K562 (cell line): Measurements from ENCODE around the gene PNPLA7. TPM values are rescaled to one million over a fixed set of nuclear protein-coding genes. Genes with fewer than 3 reads are reported as not detected.
A peak's percentile ranks its signal among the peaks of the same experiment; 100 is the strongest.

ENCODE experiments used
- BDP1 ChIP-seq: IDR thresholded peaks from 3 replicates; pipeline ENCODE4 v1.6.1; 2011; ENCODE audit not compliant: insufficient read length, insufficient read depth
- CCNT2 ChIP-seq: IDR thresholded peaks from 2 replicates; pipeline ENCODE4 v1.6.1; 2011; ENCODE audit warnings: borderline replicate concordance, low read depth, mild to moderate bottlenecking, moderate library complexity, mixed read lengths, low read length; ENCODE audit not compliant: insufficient read length; ENCODE audit errors: extremely low read depth
- CHCHD3 ChIP-seq: fragments of 250-450 bp; sonication (Bioruptor Pico); IDR thresholded peaks from 2 replicates; pipeline ENCODE4 v2.1.2; 2022; ENCODE audit warnings: mild to moderate bottlenecking
- CTBP1 ChIP-seq: fragments of 450-650 bp; IDR thresholded peaks from 2 replicates; pipeline ENCODE4 v1.6.1; 2016; ENCODE audit warnings: borderline replicate concordance
- DNMT1 ChIP-seq: fragments of 450-650 bp; IDR thresholded peaks from 2 replicates; pipeline ENCODE4 v1.6.1; 2016; ENCODE audit warnings: antibody characterized with exemption, mild to moderate bottlenecking
- EP400 ChIP-seq: fragments of 450-650 bp; IDR thresholded peaks from 2 replicates; pipeline ENCODE4 v1.6.1; 2017; ENCODE audit warnings: antibody characterized with exemption, mild to moderate bottlenecking, moderate library complexity
- FOXK2 ChIP-seq, 2 experiments: fragments of 450-650 bp; IDR thresholded peaks in 1 of 2; conservative IDR thresholded peaks in 1 of 2; 2 replicates each; pipeline ENCODE4 v1.6.1; 2016; ENCODE audit warnings: low read depth in 2 of 2, mild to moderate bottlenecking in 1 of 2
- GABPB2 ChIP-seq: fragments of 250-450 bp; sonication (Bioruptor Pico); conservative IDR thresholded peaks from 2 replicates; pipeline ENCODE4 v1.5.1; 2021; ENCODE audit warnings: mild to moderate bottlenecking
- MNT ChIP-seq, 2 experiments: fragments of 450-650 bp; conservative IDR thresholded peaks; 2 replicates each; pipeline ENCODE4 v1.6.1; 2017; ENCODE audit warnings: mild to moderate bottlenecking in 2 of 2, moderate library complexity in 2 of 2
- NFIC ChIP-seq: fragments of 450-650 bp; IDR thresholded peaks from 2 replicates; pipeline ENCODE4 v1.6.1; 2017; ENCODE audit warnings: mild to moderate bottlenecking, inconsistent platforms
- NFRKB ChIP-seq: fragments of 450-650 bp; IDR thresholded peaks from 2 replicates; pipeline ENCODE4 v1.6.1; 2016; ENCODE audit warnings: low read depth
- PBX2 ChIP-seq, 2 experiments: IDR thresholded peaks in 1 of 2; conservative IDR thresholded peaks in 1 of 2; 2 replicates each; pipeline ENCODE4 v1.6.1; 2016; ENCODE audit warnings: low read depth in 2 of 2, mild to moderate bottlenecking in 1 of 2, missing compliant biosample characterization in 1 of 2, missing genetic modification characterization in 1 of 2, moderate library complexity in 1 of 2
- PCBP2 ChIP-seq: fragments of 200-400 bp; formaldehyde crosslinking; IDR thresholded peaks from 2 replicates; pipeline ENCODE4 v1.6.1; 2018; ENCODE audit warnings: low read length, low read depth, mild to moderate bottlenecking, moderate library complexity; ENCODE audit not compliant: poor library complexity, severe bottlenecking
- POLR2G ChIP-seq: fragments of 200-400 bp; formaldehyde crosslinking; IDR thresholded peaks from 2 replicates; pipeline ENCODE4 v1.6.1; 2017; ENCODE audit warnings: low read depth, mild to moderate bottlenecking, antibody characterized with exemption, low read length, moderate library complexity
- ZNF764 ChIP-seq: fragments of 250-450 bp; sonication (Bioruptor Pico); IDR thresholded peaks from 2 replicates; pipeline ENCODE4 v1.4.0; 2020; ENCODE audit warnings: low read depth, mild to moderate bottlenecking, moderate library complexity
- polyA plus RNA-seq, 8 experiments: library from polyadenylated mRNA; depleted of rRNA in 4 of 8; stranded (reverse) in 5 of 8; unstranded in 3 of 8; fragments of >200 nt; fragmentation: Nextera tagmentation in 2 of 8; fragmentation: Illumina TruSeq in 1 of 8; extraction: Ambion mirVana in 2 of 8; extraction: Trizol in 1 of 8; gene quantifications; 2 replicates each; pipeline versions ENCODE4 v1.2.1 to v1.2.3, GENCODE V29; 2011 to 2014; ENCODE audit warnings: inconsistent platforms in 1 of 8, missing spikeins in 1 of 8
- total RNA-seq, 7 experiments: library from RNA; depleted of rRNA in 6 of 7; stranded (reverse); fragments of >200 nt in 6 of 7; fragmentation: Illumina TruSeq in 2 of 7; extraction: Trizol in 2 of 7; gene quantifications; 2 replicates each; pipeline versions ENCODE4 v1.2.1 to v1.2.3, GENCODE V29; 2011 to 2021; ENCODE audit warnings: low replicate concordance in 1 of 7
- TF ChIP-seq, protein P1 (sequence below): fragments of 250-450 bp; sonication (Bioruptor Pico); IDR thresholded peaks from 2 replicates; pipeline ENCODE4 v1.4.0; 2020; ENCODE audit warnings: mild to moderate bottlenecking, moderate library complexity
- TF ChIP-seq, protein P2 (sequence below): fragments of 450-650 bp; formaldehyde crosslinking; IDR thresholded peaks from 2 replicates; pipeline ENCODE4 v1.4.0; 2022; ENCODE audit warnings: missing genetic modification characterization
- TF ChIP-seq, protein P3 (sequence below): fragments of 450-650 bp; IDR thresholded peaks from 2 replicates; pipeline ENCODE4 v1.6.1; 2016; ENCODE audit warnings: low read depth, mild to moderate bottlenecking, moderate library complexity
- TF ChIP-seq, protein P4 (sequence below): fragments of 450-650 bp; formaldehyde crosslinking; IDR thresholded peaks from 2 replicates; pipeline ENCODE4 v1.4.0; 2020; ENCODE audit warnings: mild to moderate bottlenecking, mixed read lengths

Gene PNPLA7
- total and polyA plus RNA-seq, 9 of the 15 experiments (the other 6 are each of a cell fraction or from before 2014, with no cell fraction given): 0.01 to 0.85 (median 0.19) TPM; not detected in 1

DNA sequence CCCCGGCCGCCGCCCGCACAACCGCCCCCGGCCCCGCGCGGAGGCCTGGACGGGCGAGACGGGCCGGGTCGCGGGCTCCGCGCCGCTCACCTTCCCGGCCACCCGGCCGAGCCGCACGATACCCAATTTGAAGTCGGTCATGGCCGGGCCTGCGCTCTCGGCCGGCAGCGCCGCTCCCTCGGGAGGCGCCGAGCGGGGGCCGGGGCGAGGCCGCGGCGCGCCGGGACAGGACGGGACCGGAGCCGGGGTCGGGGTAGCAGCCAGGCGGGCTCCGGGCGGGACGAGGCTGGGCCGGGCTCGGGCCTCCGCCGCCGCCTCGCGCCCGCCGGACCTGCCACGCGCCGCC is 39.9 kb upstream of the PNPLA7 start (continued):
- TF ChIP-seq POLR2G: peak; percentile 11; the same call in 1 of the 2 replicates
- TF ChIP-seq, protein P1, sequence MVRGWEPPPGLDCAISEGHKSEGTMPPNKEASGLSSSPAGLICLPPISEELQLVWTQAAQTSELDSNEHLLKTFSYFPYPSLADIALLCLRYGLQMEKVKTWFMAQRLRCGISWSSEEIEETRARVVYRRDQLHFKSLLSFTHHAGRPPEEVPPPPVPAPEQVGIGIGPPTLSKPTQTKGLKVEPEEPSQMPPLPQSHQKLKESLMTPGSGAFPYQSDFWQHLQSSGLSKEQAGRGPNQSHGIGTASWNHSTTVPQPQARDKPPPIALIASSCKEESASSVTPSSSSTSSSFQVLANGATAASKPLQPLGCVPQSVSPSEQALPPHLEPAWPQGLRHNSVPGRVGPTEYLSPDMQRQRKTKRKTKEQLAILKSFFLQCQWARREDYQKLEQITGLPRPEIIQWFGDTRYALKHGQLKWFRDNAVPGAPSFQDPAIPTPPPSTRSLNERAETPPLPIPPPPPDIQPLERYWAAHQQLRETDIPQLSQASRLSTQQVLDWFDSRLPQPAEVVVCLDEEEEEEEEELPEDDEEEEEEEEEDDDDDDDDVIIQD: no peak
- TF ChIP-seq CHCHD3 (CRISPR knock-in tag): no peak
- TF ChIP-seq, protein P2, sequence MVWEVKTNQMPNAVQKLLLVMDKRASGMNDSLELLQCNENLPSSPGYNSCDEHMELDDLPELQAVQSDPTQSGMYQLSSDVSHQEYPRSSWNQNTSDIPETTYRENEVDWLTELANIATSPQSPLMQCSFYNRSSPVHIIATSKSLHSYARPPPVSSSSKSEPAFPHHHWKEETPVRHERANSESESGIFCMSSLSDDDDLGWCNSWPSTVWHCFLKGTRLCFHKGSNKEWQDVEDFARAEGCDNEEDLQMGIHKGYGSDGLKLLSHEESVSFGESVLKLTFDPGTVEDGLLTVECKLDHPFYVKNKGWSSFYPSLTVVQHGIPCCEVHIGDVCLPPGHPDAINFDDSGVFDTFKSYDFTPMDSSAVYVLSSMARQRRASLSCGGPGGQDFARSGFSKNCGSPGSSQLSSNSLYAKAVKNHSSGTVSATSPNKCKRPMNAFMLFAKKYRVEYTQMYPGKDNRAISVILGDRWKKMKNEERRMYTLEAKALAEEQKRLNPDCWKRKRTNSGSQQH (CRISPR knock-in tag): no peak
- no peak for TF ChIP-seq ZNF764 (CRISPR knock-in tag)
- TF ChIP-seq, protein P3, sequence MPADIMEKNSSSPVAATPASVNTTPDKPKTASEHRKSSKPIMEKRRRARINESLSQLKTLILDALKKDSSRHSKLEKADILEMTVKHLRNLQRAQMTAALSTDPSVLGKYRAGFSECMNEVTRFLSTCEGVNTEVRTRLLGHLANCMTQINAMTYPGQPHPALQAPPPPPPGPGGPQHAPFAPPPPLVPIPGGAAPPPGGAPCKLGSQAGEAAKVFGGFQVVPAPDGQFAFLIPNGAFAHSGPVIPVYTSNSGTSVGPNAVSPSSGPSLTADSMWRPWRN: no peak
- no peak for TF ChIP-seq GABPB2 (CRISPR knock-in tag)
- TF ChIP-seq EP400: no peak
- no peak for TF ChIP-seq PCBP2
- no peak for TF ChIP-seq CTBP1
- TF ChIP-seq BDP1: no peak
- TF ChIP-seq MNT (conservative IDR thresholded peaks at IDR 0.05): no peak
- TF ChIP-seq PBX2 (CRISPR knock-in tag; IDR thresholded peaks at IDR 0.05; ENCODE audit: low read depth): no peak
- no peak for TF ChIP-seq PBX2 (tag; conservative IDR thresholded peaks at IDR 0.05; ENCODE audit: low read depth)
- TF ChIP-seq NFRKB: no peak
- no peak for TF ChIP-seq DNMT1
- TF ChIP-seq FOXK2 (conservative IDR thresholded peaks at IDR 0.05 in 1 of 2, IDR thresholded peaks at IDR 0.05 in 1 of 2; ENCODE audit: low read depth in 2 of 2): no peak
- no peak for TF ChIP-seq CCNT2
- TF ChIP-seq, protein P4, sequence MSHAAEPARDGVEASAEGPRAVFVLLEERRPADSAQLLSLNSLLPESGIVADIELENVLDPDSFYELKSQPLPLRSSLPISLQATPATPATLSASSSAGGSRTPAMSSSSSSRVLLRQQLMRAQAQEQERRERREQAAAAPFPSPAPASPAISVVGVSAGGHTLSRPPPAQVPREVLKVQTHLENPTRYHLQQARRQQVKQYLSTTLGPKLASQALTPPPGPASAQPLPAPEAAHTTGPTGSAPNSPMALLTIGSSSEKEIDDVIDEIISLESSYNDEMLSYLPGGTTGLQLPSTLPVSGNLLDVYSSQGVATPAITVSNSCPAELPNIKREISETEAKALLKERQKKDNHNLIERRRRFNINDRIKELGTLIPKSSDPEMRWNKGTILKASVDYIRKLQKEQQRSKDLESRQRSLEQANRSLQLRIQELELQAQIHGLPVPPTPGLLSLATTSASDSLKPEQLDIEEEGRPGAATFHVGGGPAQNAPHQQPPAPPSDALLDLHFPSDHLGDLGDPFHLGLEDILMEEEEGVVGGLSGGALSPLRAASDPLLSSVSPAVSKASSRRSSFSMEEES: no peak
- TF ChIP-seq NFIC: no peak
